Retina (tissue), 1 donor: ENCODE data around the gene MSMB.

Source experiments
- DNase-seq: peaks from one replicate; pipeline ENCODE4 v3.0.0-alpha.2; 2016

Gene MSMB

DNA sequence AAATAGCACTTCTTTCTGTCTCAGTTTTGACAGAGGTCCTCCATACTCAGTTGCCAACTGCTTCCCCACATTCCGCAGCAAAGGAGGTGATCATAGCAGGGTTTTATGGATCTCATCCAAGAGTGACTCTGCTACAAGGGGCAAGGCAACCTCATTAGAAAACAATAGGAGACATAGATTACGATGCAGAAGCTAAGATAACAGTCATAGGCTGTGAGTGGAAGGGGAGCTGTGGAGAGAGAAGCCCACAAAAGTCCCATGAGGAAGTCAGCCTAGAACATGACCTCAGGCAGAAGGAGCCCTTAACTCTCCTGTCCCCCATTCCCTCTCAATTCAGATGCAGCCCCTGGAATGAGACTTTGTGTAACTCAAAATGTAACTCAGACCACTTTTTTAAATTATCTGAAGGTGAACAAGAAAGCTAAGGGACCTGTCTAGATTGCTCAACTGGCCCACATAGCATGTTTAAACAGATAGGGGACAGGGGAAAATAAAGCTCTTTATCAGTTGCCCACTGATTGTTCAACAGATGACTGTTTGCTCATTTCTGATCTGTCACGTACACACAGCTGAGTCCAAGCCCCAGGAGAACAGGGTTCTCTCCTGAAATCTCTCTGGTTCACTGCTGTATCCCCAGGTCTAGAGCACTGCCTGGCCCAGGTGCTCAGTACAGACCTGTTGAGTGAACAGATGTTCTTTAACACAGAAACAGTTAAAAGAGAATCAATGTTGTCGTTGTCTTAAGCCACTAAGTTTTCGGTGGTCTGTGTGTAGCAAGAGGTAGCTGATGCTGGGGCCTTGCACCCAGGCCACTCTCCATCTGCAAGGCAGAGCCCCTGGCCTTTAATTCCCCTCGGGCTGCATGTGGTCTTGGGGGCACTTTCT, 14.2 kb downstream of the MSMB start:
- DNase-seq = no peak

GRCh38 chr10:46030091-46030937, 15.8 kb downstream of the MSMB start, which contains the start of gene NCOA4:
Gene NCOA4, minus strand, starts transcription at chr10:46030623. Its CDS starts 13,943 bp downstream, at chr10:46016680.
- DNase-seq = peak; percentile 97

GRCh38 chr10:46029461-46030030, 16.5 kb downstream of the MSMB start:
- no peak for DNase-seq

DNA sequence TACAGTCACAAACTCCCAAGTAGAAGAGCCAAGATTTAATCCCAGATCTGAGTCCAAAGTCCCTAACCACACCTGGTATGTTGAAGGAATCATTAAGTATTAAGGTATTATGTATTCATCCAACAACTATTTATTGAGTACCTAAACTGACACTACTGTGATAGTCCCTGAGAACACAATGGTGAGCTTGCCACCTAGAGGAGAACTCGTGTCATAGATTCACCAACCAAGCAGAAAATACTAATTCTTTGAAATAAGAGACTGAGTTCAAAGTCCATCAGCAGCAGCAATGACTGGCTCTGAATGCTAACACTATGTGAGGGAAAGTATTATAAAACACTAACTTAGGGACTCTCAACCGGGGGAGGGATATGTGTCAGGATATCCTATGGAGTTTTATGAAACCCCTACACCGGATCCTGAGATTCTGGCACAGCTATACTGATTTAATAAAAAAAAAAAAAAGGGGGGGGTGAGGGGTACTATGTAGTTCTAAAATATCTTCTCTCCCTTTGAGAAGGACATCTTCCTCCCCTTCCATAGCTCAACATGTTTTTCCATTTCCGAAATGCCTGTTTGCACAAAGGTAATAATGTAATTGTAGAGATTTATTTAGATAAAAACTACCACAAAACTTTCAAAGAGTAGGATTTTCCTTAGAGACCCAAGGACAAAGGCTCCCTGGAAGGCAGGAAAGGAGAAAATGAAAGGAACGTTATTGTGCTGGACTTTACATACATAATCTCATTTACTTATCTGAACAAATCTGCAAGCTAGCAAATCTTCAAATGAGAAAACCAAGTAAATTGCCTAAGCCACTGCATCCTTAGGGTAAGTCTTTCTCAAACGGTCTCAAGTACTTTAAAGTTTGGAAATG, 17.2 kb downstream of the MSMB start:
- DNase-seq = no peak

GRCh38 chr10:46026106-46026505, 20.0 kb downstream of the MSMB start:
- DNase-seq = no peak

DNA sequence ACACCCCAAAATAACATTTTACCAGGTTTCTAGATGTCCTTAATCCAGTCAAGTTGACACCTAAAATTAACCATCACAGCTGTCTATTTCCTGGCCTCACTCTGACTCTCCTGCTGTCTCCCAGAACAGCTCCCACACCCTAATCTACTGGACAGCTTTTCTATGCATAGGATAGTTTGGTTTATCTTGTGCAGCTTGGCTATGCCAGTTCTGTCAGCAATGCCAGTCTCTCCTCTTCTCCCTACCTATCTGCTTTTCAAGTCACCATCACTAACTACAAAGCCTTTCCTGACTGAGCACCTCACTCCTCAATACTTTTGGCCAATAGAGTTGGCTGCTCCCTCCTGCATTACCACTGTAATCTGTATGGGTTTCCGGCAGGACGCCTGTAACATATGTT, 20.7 kb downstream of the MSMB start:
- DNase-seq = no peak

DNA sequence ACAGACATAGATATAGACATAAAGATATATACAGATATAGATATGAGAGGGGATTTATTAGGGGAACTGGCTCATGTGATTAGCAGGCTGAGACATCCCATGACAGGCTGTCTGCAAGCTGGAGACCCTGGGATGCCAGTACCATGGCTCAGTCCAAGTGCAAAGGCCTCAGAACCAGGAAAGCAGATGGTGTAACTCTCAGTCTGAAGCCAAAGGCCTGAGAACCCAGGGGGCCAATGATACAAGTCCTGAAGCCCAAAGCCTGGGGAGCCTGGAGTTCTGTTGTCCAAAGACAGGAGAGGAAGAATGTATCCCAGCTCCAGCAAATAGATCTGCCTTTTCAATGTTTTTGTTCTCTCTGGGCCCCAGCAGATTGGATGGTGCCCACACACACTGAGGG, 21.1 kb downstream of the MSMB start:
- DNase-seq = no peak

DNA sequence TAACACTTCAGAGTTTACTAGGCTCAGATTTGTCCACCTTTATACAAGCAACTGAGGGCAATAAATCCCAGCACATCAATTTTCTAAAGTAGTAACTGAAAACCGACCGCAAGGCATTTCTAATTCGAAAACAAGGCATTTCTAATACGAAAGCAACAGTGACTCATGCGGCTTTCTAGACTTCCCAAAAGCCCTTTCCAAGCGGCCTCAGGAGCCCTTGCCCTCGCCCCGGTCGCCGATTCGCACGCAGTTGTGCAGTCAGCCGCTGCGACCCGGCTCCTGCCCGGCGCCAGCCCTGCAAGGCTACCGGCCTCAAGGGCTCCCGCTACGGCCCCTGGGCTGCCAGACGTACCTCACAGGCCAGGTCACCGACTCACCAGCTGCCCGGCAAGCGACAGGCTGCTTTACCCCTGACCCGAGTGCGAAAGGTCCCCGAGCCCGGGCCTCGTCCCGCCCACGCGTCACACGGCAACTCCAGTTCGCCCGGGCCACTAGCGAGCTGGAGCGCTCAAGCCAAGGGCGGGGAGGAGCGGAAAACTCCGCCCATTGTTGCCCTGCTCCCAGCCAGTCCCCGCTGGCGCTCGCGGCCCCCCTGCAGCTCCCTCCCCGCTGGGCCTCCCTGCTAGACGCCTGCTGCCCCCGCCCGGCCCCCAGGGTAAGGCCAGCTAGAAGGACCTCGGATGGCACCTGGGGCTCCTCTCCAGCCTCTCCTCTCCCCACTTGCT, 22.9 kb downstream of the MSMB start:
- DNase-seq = peak; percentile 87

- DNase-seq = no peak
These were observed 25.8 kb downstream of the MSMB start for GRCh38 chr10:46020344-46020657.

DNA sequence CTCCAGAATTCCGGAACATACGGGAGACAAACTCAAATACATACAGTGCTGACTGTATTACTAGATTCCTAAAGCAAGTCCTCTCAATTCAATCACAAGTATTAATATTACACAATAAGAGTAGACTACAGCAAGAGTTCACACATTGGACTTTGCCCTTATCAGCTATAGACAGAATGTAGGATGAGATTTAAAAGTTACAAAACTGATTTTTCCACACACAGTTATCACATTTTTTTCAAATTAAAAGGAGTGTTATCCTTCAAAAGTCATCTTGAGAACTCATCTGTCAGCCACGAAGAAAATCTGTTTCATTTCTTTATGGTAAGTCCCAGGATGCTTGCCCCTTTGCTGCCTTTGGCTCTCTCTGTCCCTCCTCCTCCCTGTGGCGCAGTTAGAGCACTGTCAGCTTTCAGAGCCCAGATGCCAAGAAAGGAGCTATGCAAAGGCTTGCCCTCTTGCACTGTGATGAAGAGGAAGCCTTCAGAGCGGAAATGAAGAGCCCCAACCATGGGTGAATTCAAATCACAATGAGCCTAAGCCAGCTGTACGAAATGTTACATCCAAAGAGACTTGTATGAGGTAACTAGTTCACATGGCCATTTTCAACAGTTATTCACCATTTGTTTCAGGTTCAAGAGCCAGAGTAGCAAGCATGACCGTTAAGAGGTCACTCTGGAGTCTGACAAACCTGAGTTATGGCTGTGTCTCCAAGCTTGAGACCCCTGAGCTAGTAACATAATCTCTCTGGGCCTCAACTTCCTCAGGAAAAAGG, 26.3 kb downstream of the MSMB start:
- no peak for DNase-seq

GRCh38 chr10:46019177-46019528, 26.9 kb downstream of the MSMB start:
- no peak for DNase-seq

- DNase-seq = no peak
These were observed 27.5 kb downstream of the MSMB start for GRCh38 chr10:46018453-46019176.

- DNase-seq = no peak
These were observed 28.3 kb downstream of the MSMB start for GRCh38 chr10:46017733-46018132.

- DNase-seq = no peak
These were observed 29.3 kb downstream of the MSMB start for GRCh38 chr10:46016811-46017210.

GRCh38 chr10:46016190-46016589, 29.9 kb downstream of the MSMB start:
- no peak for DNase-seq

DNA sequence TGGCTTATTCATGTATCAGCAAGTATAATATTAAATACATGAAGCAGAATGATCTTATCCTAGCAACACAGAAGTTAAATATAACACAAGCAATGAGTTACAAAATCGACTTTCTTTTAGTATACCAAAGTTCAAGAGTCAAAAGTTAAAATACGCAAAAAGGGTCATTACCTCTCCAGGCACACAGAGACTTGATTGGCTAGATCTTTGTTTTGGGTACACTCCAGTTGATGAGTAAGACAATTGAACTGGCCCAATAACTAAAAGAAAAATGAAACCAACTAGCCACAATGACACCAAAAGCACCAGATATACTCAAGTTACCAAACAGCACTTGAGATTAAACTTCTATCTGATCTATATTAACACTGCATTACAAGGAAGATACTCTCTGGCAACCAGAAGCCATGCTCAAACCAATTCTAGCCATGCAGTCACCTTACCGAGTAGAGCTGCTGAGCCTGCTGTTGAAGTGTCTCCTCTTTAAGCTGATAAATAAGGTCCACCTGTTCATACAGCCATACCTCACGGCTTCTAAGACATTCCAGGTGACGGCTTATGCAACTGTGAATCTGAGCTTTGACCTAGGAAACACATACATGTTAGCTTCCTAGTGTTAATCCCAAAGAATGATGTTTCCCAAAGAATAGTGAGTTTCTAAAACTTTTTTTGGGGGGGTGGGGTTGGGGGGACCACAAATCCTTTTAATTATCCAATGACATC, 31.2 kb downstream of the MSMB start:
- no peak for DNase-seq

- DNase-seq = no peak
These were observed 31.9 kb downstream of the MSMB start for GRCh38 chr10:46014206-46014605.

DNA sequence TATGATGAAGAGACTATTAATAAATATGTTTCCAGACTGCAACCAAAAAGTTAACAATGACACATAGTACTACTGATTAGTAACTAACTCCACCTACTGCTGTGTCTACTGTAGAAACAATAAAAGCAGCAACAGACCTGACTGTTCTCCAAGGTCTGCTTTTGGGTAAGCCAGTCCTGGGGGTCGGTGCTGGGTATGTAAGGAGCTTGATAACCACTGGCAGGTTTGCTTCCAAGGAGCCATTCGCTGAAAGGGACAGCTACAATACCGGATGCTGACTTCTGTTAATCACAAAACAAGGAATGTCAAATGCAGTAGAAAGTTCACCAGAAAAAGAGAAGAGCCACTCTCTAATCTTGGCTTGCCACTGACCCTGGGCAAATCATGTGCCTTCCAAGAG, 33.3 kb downstream of the MSMB start:
- DNase-seq = no peak

GRCh38 chr10:46006219-46006618, 39.9 kb downstream of the MSMB start:
- no peak for DNase-seq

DNA sequence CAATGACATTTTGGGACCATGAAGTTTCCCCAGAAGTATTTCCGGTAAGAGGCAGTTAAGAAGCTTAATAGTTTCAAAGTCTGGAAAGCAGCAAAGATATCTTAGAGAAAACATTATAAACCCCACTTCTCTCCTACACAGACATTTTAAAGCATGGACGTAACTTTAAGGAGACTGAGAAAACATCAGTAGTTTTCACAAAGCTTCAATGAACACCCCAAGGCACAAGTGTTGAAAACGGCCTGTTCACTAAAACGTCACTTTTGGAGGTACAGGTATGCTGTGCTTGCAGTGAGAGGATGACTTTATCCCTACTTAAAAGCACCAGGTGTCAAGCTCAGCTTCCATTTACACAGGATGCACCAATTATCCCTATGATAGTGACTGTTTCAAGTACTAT, 40.7 kb downstream of the MSMB start:
- DNase-seq = no peak
